PC-3 (cell line): ENCODE measurements around the gene CHRM2.

Source experiments
- EZH2 ChIP-seq: fragments of 300-600 bp; sonication (generic); IDR thresholded peaks from one replicate; pipeline ENCODE4 v1.6.1; 2017; ENCODE audit warnings: antibody characterized with exemption, mild to moderate bottlenecking, low read length; ENCODE audit not compliant: unreplicated experiment
- EZH2phosphoT487 ChIP-seq: fragments of 300-600 bp; sonication (generic); IDR thresholded peaks from 2 replicates; pipeline ENCODE4 v1.6.1; 2018; ENCODE audit warnings: mild to moderate bottlenecking, antibody characterized with exemption, low read length, borderline replicate concordance
- TF ChIP-seq, protein P1 (sequence below): fragments of 300-600 bp; sonication (generic); conservative IDR thresholded peaks from 2 replicates; pipeline ENCODE4 v1.5.1; 2017; ENCODE audit warnings: antibody characterized with exemption, low read depth, mild to moderate bottlenecking, low read length

DNA sequence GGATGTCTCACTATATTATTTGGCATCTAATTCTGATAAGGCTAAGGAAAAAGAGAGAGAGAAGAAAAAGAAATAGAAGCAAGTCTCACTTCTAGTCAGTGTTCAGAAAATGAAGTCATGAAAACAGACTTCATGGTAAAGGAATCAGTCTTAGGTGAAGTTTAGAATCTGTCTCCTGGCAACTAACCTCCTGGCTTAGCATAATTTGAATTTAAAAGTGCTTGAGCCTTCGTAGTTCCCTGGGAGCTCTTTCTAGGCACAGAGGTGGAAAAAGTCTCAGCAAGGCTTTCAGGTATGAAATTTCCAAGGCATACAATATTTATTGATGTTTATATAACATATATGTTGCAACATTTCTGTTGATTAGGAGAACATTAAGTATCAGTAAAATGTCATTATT is 10.4 kb downstream of the CHRM2 start:
- TF ChIP-seq, protein P1, sequence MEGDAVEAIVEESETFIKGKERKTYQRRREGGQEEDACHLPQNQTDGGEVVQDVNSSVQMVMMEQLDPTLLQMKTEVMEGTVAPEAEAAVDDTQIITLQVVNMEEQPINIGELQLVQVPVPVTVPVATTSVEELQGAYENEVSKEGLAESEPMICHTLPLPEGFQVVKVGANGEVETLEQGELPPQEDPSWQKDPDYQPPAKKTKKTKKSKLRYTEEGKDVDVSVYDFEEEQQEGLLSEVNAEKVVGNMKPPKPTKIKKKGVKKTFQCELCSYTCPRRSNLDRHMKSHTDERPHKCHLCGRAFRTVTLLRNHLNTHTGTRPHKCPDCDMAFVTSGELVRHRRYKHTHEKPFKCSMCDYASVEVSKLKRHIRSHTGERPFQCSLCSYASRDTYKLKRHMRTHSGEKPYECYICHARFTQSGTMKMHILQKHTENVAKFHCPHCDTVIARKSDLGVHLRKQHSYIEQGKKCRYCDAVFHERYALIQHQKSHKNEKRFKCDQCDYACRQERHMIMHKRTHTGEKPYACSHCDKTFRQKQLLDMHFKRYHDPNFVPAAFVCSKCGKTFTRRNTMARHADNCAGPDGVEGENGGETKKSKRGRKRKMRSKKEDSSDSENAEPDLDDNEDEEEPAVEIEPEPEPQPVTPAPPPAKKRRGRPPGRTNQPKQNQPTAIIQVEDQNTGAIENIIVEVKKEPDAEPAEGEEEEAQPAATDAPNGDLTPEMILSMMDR = no peak
- TF ChIP-seq EZH2phosphoT487 (no peak), EZH2 (no peak)
